ENCODE measurements around the gene SNAP47.
"Not testable (repeated sequence)": the region's sequence is repeated elsewhere in the genome, so short reads cannot be mapped to it uniquely, and the experiment has no call there.

The SNAP47 gene

DNA sequence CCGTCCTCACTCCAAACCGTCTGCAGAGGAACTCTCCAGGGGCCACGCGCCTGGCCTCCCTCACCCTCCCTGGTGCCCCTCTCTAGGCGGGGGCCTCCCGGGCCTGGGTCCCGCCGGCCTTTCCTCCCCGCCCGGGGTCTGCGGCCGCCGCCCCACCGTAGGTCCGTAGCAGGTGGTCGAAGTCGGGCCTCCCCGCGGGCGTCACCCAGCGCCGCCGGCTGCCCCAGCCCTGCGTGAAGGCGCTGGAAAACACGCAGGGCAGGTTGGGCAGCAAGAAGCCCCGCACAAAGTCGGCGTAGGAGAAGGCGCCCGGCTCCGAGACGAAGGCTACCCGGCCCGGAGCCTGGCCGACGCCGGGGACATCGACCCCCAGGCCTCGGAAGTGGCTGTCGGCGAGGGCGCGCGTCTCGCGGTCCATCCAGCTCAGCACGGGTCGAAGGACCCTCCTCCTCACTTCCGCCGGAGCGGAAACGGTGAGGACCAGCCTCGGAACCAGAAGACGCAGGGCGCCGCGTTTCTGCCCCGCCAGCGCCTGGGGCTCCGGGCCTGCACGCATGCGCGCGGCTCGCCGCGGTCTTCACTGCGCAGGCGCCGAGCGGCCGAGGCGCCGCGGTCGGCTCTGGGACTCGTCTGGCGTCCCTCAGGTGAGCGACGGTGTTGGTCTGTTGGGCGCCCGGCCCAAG is at the start of gene SNAP47, which contains the start of gene JMJD4:
TSS of gene SNAP47 (plus strand) at position 580 of the 683 bp plus-strand sequence. CDS start 12,302 bp downstream, outside the sequence.
TSS of gene JMJD4 (minus strand) at position 447 of the 683 bp plus-strand sequence. CDS start at position 418, 29 bp downstream.
- DNase-seq (ENCODE audit: low read depth in 2 of 2) = peak; percentile 86 to 88

DNA sequence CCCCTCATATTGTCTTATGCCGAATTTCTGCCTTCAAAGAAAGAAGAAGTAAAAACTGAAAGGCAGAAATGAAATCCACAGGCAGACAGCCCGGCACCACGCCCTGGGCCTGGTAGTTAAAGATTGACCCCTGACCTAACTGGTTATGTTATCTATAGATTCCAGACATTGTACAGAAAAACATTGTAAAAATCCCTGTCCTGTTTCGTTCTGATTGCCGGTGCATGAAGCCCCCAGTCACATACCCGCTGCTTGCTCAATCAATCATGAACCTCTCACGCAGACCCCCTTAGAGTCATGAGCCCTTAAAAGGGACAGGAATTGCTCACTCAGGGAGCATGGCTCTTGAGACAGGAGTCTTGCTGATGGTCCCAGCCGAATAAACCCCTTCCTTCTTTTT is 49.4 kb upstream of the SNAP47 start:
- DNase-seq (ENCODE audit: low read depth in 2 of 2) = no peak

DNA sequence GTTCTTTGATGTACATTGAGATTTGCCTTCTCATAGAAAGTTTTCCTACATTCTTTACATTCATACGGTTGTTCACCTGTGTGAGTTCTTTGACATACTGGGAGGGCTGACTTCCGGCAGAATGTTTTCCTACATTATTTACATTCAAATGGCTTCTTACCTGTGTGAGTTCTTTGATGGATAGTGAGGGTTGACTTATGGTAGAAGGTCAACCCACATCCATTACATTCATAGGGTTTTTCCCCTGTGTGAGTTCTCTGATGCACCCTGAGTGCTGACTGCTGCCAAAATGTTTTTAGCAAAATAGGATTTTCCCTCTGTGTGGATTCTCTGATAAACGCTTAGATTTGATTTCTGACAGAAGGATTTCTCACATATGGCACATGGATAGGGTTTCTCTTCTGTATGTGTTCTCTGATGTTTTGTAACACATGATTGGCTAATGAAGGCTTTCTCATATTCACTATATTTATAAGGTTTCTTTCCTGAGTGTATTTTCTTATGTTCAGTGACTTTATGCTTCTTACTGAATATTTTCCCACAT is 37.8 kb upstream of the SNAP47 start:
- DNase-seq (ENCODE audit: low read depth in 2 of 2) = no peak

DNA sequence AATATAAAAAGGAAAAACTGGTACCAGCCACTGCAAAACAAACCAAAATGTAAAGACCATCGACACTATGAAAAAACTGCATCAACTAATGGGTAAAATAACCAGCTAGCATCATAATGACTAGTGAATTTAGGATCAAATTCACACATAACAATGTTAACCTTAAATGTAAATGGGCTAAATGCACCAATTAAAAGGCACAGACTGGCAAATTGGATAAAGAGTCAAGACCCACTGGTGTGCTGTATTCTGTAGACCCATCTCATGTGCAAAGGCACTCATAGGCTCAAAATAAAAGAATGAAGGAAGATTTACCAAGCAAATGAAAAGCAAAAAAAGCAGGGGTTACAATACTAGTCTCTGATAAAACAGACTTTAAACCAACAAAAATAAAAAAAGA is 33.6 kb upstream of the SNAP47 start:
- DNase-seq (ENCODE audit: low read depth in 2 of 2) = not testable (repeated sequence)

DNA sequence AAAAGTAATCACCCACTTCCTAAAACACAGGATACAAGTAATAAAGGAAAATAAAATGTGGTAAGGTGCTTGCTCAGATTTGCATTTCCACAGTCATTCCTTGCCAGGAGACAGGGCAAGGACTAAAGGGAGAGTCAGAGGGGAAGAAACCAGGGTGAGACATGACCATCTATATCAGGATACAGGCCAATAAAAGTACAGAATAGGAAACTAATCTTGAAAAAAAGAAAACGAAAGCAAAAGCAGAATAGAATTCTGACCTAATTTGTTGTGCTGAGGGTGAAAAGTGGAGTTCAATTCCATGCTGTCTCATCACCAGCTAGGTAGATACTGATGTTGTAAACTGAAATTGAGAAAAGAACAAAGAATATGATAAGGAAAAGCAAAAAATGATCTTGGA is 27.4 kb upstream of the SNAP47 start:
- no peak for DNase-seq (ENCODE audit: low read depth in 2 of 2)

GRCh38 chr1:227709451-227709850 is 25.8 kb upstream of the SNAP47 start:
- DNase-seq (ENCODE audit: low read depth in 2 of 2) = no peak

- not testable (repeated sequence) for DNase-seq (ENCODE audit: low read depth in 2 of 2)
Measured at GRCh38 chr1:227710474-227710873, 24.8 kb upstream of the SNAP47 start.

GRCh38 chr1:227712648-227713047 is 22.6 kb upstream of the SNAP47 start:
- no peak for DNase-seq (ENCODE audit: low read depth in 2 of 2)

DNA sequence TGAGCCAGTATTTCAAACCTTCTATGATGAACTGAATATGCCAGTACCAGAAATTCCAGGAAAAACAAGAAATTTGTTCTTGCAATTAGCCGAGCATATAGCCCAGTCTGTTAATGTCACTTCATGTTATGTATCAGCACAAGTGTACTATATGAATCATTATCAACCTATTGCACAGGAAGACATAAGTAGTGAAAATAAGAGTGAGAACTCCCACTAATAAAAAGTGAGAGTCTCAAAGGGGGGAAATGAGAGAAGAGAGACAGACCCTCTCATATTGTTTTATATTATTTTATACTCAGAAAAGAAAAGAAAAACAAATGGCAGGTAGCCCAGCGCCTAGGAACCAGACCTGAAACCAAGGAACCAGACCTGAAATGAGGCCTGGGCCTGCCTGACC is 16.3 kb upstream of the SNAP47 start:
- no peak for DNase-seq (ENCODE audit: low read depth in 2 of 2)

DNA sequence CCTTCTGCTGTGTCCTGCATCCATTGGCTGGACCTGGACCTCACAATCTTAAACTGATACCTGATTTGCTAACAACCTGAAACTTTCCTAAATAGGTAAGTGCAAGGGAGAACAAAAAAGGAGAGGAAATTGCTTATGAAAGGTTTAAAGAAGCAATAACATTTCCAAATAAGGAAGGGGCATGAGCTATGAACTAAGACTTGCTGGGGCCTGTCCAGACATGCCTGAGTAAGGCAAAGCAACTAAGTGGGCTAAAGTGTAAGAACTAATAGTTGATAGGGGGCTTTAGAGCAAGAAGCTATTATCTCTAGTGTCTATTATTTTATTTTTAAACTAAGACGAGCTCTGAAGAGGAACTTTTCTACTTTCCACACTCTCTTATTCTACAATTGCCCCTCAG is 11.8 kb upstream of the SNAP47 start:
- no peak for DNase-seq (ENCODE audit: low read depth in 2 of 2)

- DNase-seq (ENCODE audit: low read depth in 2 of 2) = no peak
Measured at GRCh38 chr1:227725046-227725445, 10.2 kb upstream of the SNAP47 start.

DNA sequence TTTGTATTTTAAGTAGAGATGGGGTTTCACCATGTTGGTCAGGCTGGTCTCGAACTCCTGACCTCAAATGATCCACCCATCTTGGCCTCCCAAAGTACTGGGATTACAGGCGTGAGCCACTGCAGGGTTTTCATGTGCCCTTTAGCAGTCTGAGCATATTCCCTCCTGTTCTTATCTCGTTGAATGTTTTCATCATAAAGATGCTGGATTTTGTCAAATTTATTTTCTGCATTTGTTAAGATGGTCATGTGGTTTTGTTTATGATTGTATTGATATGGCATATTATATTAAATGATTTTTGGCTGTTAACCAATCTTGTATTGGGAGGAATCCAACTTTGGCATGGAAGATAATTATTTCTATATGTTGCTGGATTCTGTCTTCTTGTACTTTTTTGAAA is 8.9 kb upstream of the SNAP47 start:
- no peak for DNase-seq (ENCODE audit: low read depth in 2 of 2)

GRCh38 chr1:227726924-227727599 is 8.2 kb upstream of the SNAP47 start:
- DNase-seq (ENCODE audit: low read depth in 2 of 2) = no peak

DNA sequence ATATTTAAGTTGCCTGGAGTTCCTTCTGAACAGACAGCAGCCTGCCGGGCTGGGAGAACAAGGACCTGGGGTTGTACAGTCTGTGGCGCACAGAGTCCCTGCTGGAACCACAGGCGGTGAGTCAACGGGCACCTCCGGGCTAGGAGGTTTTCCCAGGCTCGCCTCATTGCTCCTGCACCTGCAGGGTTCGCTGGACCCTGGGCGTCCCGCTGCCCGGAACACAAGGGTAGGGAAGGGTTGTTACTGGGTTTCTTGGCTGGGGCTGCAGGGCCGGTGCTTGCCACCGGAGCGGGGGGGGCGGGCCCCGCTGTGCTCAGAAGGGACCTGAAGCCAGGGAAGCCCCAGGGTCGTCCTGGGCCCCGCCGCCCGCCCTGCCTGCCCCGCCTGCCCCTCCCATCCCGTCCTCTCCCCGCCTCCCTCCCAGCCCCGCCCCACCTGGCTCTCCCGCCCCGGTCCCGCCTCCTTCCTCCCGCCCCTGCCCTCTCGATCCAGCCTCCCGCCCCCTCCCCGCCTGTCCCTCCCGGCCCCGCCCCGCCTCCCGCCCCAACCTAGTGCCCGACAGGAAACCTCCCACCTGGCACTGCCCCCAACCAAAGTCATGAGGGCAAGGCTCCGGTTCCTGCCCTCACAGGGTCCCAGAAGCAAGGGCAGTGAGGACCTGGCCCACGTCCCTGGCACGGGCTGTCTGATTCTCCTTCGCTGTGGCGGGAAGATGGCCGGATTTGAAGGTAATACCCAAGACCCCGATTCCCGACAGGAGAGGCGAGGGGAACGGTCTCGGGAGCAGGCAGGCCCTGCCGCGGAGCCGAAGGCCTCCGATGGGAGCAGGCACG is 7.0 kb upstream of the SNAP47 start:
- DNase-seq (ENCODE audit: low read depth in 2 of 2) = peak; percentile 64 to 67

DNA sequence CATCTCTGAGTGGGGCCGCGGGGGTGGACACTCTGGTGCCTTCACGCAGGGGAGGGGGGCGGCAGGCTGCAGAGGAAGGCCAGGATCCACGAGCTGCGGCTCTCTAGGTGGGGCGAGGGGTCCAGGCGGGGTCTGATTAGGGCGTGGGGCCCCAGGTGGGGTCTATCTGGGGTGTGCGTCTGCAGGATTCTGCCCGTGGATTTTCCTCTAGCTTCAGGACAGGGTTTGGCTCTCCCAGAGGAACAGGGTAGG is 6.4 kb upstream of the SNAP47 start:
- DNase-seq (ENCODE audit: low read depth in 2 of 2) = no peak

- DNase-seq (ENCODE audit: low read depth in 2 of 2) = no peak
Measured at GRCh38 chr1:227729144-227729880, 5.9 kb upstream of the SNAP47 start.

DNA sequence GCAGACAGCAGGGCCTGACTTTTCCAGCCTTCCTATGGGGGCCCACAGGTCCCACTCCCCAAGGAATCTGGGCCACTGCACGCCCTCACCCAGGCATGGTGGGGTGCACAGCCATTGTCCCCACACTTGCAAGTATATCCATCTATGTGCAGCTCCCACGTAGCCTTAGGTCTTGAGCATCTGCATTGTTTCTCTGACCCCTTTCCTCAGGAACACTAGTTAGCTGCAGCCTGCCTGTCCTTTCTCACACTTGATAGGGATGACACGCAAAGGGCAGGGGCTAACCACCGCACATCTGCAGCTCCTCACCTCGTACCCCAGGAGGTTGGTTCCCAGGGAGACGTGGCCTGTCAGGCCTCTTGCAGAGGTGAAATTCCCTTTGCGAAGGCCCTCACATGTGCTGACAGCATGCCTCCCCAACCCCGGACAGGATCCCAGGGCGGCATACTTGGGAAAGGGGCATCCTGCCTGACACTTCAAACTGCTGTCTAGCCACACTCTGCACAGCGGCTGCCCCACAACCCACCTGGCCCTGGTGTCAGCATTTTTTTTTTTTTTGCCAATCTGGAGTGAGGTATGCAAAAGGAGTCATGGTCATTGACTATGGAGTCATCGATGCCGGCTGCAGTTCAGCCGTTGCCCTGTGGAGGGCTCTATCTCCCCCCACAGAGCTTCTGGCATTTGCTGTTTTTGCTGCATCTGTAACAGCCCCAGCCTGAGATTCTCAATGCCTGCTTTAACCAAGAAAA is 5.2 kb upstream of the SNAP47 start:
- DNase-seq (ENCODE audit: low read depth in 2 of 2) = peak in 1 of 2 donors; percentile 38

DNA sequence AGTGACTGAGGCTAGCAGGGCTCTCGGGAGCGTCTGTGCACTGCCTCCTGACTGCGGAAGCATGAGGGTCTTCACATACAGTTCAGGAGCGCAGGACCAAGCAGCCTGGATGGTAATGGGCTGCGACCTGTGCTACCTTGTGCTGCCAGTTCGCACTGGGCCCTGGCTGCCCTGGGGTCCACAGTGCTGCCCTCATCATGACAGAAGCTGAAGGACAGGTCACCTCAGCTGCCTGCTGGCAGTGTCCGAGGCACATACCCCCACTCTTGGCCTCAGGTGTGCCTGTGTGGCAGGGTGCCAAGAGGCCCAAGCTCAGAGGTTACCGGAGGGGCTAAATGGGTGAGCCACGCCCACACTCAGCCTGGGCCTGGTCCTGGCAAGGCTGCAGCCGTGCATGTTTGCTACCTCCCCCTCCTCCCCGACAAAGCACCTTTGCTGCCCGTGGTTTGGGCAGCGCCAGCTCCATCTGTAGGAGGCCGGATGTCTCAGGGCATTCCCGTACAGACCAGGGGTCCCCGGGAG is 4.5 kb upstream of the SNAP47 start:
- no peak for DNase-seq (ENCODE audit: low read depth in 2 of 2)

DNA sequence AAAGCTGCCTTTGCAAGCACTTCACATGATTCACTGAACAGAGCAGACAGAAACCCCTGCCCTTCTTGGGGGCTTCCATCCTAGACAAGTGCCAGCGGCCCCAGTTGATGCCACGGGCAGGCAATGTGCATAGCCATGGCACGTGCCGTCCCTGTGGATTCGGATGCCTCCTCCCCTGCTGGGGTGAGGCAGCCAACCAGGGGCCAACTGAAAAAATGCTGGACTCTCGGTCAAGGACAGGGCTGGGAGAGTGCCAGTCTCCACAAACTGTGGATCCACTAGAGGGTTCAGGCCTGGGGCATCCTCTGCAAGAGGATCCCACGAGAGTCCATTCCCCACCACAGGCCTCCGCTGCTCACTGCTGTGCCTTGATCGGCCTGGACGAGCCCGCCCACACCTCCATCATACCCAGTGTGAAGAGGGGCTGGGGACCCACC is 4.0 kb upstream of the SNAP47 start:
- DNase-seq (ENCODE audit: low read depth in 2 of 2) = no peak

GRCh38 chr1:227731696-227732585 is 3.3 kb upstream of the SNAP47 start:
- no peak for DNase-seq (ENCODE audit: low read depth in 2 of 2)
